Body of pancreas (tissue), 4 donors: Measurements from ENCODE around the gene TOPAZ1. TPM values are rescaled to one million over a fixed set of nuclear protein-coding genes. Genes with fewer than 3 reads are reported as not detected.

Experiments used
- ATAC-seq: fragments of 150-250 bp; one replicate; pipeline ENCODE4 v1.9.1; 2016
- DNase-seq, 4 donors: peaks; one replicate each; pipeline ENCODE4 v3.0.0-alpha.2; 2019
- H3K27ac ChIP-seq, 4 donors: fragments of 200-600 bp; sonication (generic); 1 replicate in 3 of 4; 2 replicates in 1 of 4; pipeline versions ENCODE4 v1.5.1 to v1.6.1; 2016 to 2019; ENCODE audit warnings: mild to moderate bottlenecking in 1 of 4, mixed read lengths in 1 of 4, moderate library complexity in 1 of 4
- H3K27me3 ChIP-seq, 2 donors: fragments of 200-600 bp; sonication (generic); one replicate each; pipeline ENCODE4 v1.6.0; 2016; ENCODE audit warnings: mild to moderate bottlenecking in 1 of 2
- H3K36me3 ChIP-seq, 2 donors: fragments of 200-600 bp; sonication (generic); replicated peaks in 1 of 2; 2 replicates each; pipeline ENCODE4 v1.5.1; 2016; ENCODE audit warnings: low read depth in 2 of 2; ENCODE audit not compliant: insufficient read depth in 1 of 2
- H3K4me1 ChIP-seq: fragments of 200-600 bp; sonication (generic); one replicate; pipeline ENCODE4 v1.6.0; 2016
- H3K4me3 ChIP-seq, 2 donors: fragments of 200-600 bp; sonication (generic); 1 replicate in 1 of 2; 2 replicates in 1 of 2; pipeline ENCODE4 v1.5.1; 2016 to 2019
- H3K9me3 ChIP-seq, 3 donors: fragments of 200-600 bp; sonication (generic); 1 replicate in 2 of 3; 2 replicates in 1 of 3; pipeline ENCODE4 v1.5.1; 2016
- POLR2A ChIP-seq, 3 donors: fragments of 450-650 bp; IDR thresholded peaks; one replicate each; pipeline ENCODE4 v1.6.1; 2016; ENCODE audit warnings: antibody characterized with exemption in 3 of 3, mild to moderate bottlenecking in 2 of 3
- WGBS, 2 donors: methylation state at CpG; one replicate each; pipeline ENCODE4 v1.1.5; 2017; 5-methylcytosine and 5-hydroxymethylcytosine counted together
- intact Hi-C: fragments of 100-400 bp; cut with DNase I; formaldehyde crosslinking; loops from one replicate; pipeline ENCODE4 v1.15.1; 2023
- total RNA-seq, 2 donors: library from RNA; depleted of rRNA; stranded (reverse); fragments of >200 nt; gene quantifications; one replicate each; pipeline ENCODE4 v1.1.0, GENCODE V29; 2016
- TF ChIP-seq, protein P1 (sequence below), 7 experiments: fragments of 450-650 bp in 4 of 7; fragments of 200-600 bp in 3 of 7; sonication (generic) in 3 of 7; IDR thresholded peaks; one replicate each; pipeline ENCODE4 v1.5.1; 2016 to 2019; ENCODE audit warnings: antibody characterized with exemption in 7 of 7

Gene TOPAZ1
- total RNA-seq, 2 donors from 2014 or later, result not detected

GRCh38 chr3:44338010-44338827 lies 96.5 kb downstream of the TOPAZ1 start, which contains the start of gene TCAIM:
TSS of gene TCAIM (plus strand) at chr3:44338766. CDS start at chr3:44354783, 16,017 bp downstream.
- no peaks in the 10 kb centered on the region for H3K9me3 ChIP-seq
- 0 to 1% methylated on average over 44 to 76 of the region's 77 CpGs for WGBS, 2 donors
- DNase-seq (peak; percentile 98 to 99 (median 99)), ATAC-seq (peak; percentile 98)
- peaks cover 24% of the 10 kb centered on the region for H3K4me1 ChIP-seq
- TF ChIP-seq POLR2A (IDR thresholded peaks at IDR 0.05), result peak; percentile 88 to 92 (median 89)
- TF ChIP-seq, protein P1, sequence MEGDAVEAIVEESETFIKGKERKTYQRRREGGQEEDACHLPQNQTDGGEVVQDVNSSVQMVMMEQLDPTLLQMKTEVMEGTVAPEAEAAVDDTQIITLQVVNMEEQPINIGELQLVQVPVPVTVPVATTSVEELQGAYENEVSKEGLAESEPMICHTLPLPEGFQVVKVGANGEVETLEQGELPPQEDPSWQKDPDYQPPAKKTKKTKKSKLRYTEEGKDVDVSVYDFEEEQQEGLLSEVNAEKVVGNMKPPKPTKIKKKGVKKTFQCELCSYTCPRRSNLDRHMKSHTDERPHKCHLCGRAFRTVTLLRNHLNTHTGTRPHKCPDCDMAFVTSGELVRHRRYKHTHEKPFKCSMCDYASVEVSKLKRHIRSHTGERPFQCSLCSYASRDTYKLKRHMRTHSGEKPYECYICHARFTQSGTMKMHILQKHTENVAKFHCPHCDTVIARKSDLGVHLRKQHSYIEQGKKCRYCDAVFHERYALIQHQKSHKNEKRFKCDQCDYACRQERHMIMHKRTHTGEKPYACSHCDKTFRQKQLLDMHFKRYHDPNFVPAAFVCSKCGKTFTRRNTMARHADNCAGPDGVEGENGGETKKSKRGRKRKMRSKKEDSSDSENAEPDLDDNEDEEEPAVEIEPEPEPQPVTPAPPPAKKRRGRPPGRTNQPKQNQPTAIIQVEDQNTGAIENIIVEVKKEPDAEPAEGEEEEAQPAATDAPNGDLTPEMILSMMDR (IDR thresholded peaks at IDR 0.05), result no peak
- no peaks in the 10 kb centered on the region for H3K27me3 ChIP-seq
- peak within 1 kb of the TSS; percentile 47 to 58 for H3K4me3 ChIP-seq
- H3K27ac ChIP-seq, result peak within 1 kb of the TSS; percentile 90 to 100 (median 97)
- intact Hi-C loops, result no loop called here
- H3K36me3 ChIP-seq, result no peaks in the 10 kb centered on the region

DNA sequence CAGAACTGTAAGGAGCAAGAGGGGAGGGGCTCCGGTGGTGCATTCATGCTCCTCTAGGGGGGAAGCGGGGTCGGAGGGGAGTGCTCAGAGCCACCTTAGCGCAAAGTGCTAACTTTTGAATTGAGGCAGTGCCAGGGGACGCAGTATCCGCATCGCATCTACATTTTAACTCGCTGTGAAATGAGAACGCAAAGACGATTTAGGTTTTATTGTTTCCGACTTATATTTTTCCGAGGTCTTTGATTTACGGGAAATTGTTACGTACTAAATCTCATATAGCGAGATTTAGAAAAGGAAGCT lies 97.1 kb downstream of the TOPAZ1 start:
- ATAC-seq, result no peak
- intact Hi-C loops, result no loop called here
- peak overlapping the region; percentile 47 to 58 for H3K4me3 ChIP-seq
- no peaks in the 10 kb centered on the region for H3K27me3 ChIP-seq
- H3K9me3 ChIP-seq, result no peaks in the 10 kb centered on the region
- WGBS, 2 donors, result 0% methylated on average over 15 of the region's 15 CpGs
- H3K27ac ChIP-seq, result peak overlapping the region; percentile 90 to 100 (median 97)
- peaks cover 24% of the 10 kb centered on the region for H3K4me1 ChIP-seq
- H3K36me3 ChIP-seq, result no peaks in the 10 kb centered on the region
- DNase-seq, result no peak
- TF ChIP-seq POLR2A (IDR thresholded peaks at IDR 0.05), result no peak
- TF ChIP-seq, protein P1 (IDR thresholded peaks at IDR 0.05), result peak in 1 of 7 experiments; percentile 5

GRCh38 chr3:44339181-44340057 lies 97.7 kb downstream of the TOPAZ1 start:
- no peak for ATAC-seq
- peaks cover 24% of the 10 kb centered on the region for H3K4me1 ChIP-seq
- no peak for DNase-seq

GRCh38 chr3:44340058-44340395 lies 98.3 kb downstream of the TOPAZ1 start:
- TF ChIP-seq POLR2A (IDR thresholded peaks at IDR 0.05), result no peak
- TF ChIP-seq, protein P1 (IDR thresholded peaks at IDR 0.05), result no peak
- H3K9me3 ChIP-seq, result no peaks in the 10 kb centered on the region
- DNase-seq, result no peak
- WGBS, 2 donors, result 66 to 70% methylated on average over 3 of the region's 3 CpGs
- peaks cover 24% of the 10 kb centered on the region for H3K4me1 ChIP-seq
- intact Hi-C loops, result no loop called here
- H3K27ac ChIP-seq, result peak overlapping the region in 2 of 4 donors; percentile 97 to 100
- H3K4me3 ChIP-seq, result no peak overlapping the region
- H3K27me3 ChIP-seq, result no peaks in the 10 kb centered on the region
- no peak for ATAC-seq
- H3K36me3 ChIP-seq, result no peaks in the 10 kb centered on the region

More at GRCh38 chr3:44339181-44340057, 97.7 kb downstream of the TOPAZ1 start:
- peak overlapping the region; percentile 47 to 58 for H3K4me3 ChIP-seq
- 11 to 16% methylated on average over 11 of the region's 11 CpGs for WGBS, 2 donors
- no peaks in the 10 kb centered on the region for H3K36me3 ChIP-seq
- intact Hi-C loops, result no loop called here
- TF ChIP-seq, protein P1 (IDR thresholded peaks at IDR 0.05), result no peak
- no peak for TF ChIP-seq POLR2A (IDR thresholded peaks at IDR 0.05)
- H3K9me3 ChIP-seq, result no peaks in the 10 kb centered on the region
- H3K27me3 ChIP-seq, result no peaks in the 10 kb centered on the region
- peak overlapping the region; percentile 90 to 100 (median 97) for H3K27ac ChIP-seq
